Activated CD4-positive, alpha-beta T cell treated with anti-CD3 and anti-CD28 coated beads, Interleukin-2, amount 50 U/mL, for 1 hour (primary cell): ENCODE measurements around the gene TMEM150A.
"Not testable (repeated sequence)": the region's sequence is repeated elsewhere in the genome, so short reads cannot be mapped to it uniquely, and the experiment has no call there.

ENCODE experiments used
- DNase-seq: peaks from one replicate; pipeline ENCODE4 v3.0.0-alpha.2; 2020

The TMEM150A gene

GRCh38 chr2:85602476-85603234, at the start of gene TMEM150A:
TMEM150A (minus strand) TSS chr2:85602698; CDS start chr2:85601948, 750 bp downstream.
- DNase-seq: peak; percentile 83

GRCh38 chr2:85652056-85652455, 49.6 kb upstream of the TMEM150A start:
- no peak for DNase-seq

- DNase-seq: no peak
Measured at GRCh38 chr2:85651097-85651496, 48.6 kb upstream of the TMEM150A start.

- DNase-seq: no peak
Measured at GRCh38 chr2:85650456-85650855, 48.0 kb upstream of the TMEM150A start.

GRCh38 chr2:85649201-85650190, 47.0 kb upstream of the TMEM150A start:
- DNase-seq: no peak

GRCh38 chr2:85648619-85649018, 46.1 kb upstream of the TMEM150A start:
- DNase-seq: no peak

- DNase-seq: no peak
Measured at GRCh38 chr2:85647823-85648526, 45.5 kb upstream of the TMEM150A start.

- DNase-seq: no peak
Measured at GRCh38 chr2:85646166-85646565, 43.7 kb upstream of the TMEM150A start.

GRCh38 chr2:85644909-85645308, 42.4 kb upstream of the TMEM150A start:
- DNase-seq: no peak

- no peak for DNase-seq
Measured at GRCh38 chr2:85642725-85643124, 40.2 kb upstream of the TMEM150A start.

- DNase-seq: no peak
Measured at GRCh38 chr2:85635636-85636035, 33.1 kb upstream of the TMEM150A start.

GRCh38 chr2:85635011-85635410, 32.5 kb upstream of the TMEM150A start:
- DNase-seq: no peak

- DNase-seq: no peak
Measured at GRCh38 chr2:85631316-85631715, 28.8 kb upstream of the TMEM150A start.

GRCh38 chr2:85628658-85629057, 26.2 kb upstream of the TMEM150A start:
- DNase-seq: no peak

- DNase-seq: no peak
Measured at GRCh38 chr2:85623991-85624390, 21.5 kb upstream of the TMEM150A start.

- DNase-seq: no peak
Measured at GRCh38 chr2:85621338-85621737, 18.8 kb upstream of the TMEM150A start.

- no peak for DNase-seq
Measured at GRCh38 chr2:85619617-85620016, 17.1 kb upstream of the TMEM150A start.

GRCh38 chr2:85617723-85618122, 15.2 kb upstream of the TMEM150A start:
- not testable (repeated sequence) for DNase-seq

GRCh38 chr2:85615413-85615728, 12.9 kb upstream of the TMEM150A start:
- no peak for DNase-seq

GRCh38 chr2:85614757-85615156, 12.3 kb upstream of the TMEM150A start:
- not testable (repeated sequence) for DNase-seq

- no peak for DNase-seq
Measured at GRCh38 chr2:85613717-85614515, 11.4 kb upstream of the TMEM150A start.
